KMS-11 (cell line): ENCODE results near the gene MAP2K5.

Experiments
- H2AFZ ChIP-seq: fragments of 200-600 bp; sonication (generic); 2 replicates; pipeline ENCODE4 v1.6.1; 2016; ENCODE audit warnings: antibody characterized with exemption, mixed run types, low read depth
- H3K27ac ChIP-seq: fragments of 200-600 bp; sonication (generic); 2 replicates; pipeline ENCODE4 v1.6.1; 2016; ENCODE audit warnings: mild to moderate bottlenecking, mixed run types
- H3K27me3 ChIP-seq: fragments of 200-600 bp; sonication (generic); 2 replicates; pipeline ENCODE4 v1.6.1; 2017; ENCODE audit warnings: mild to moderate bottlenecking, low read depth, mixed run types, moderate library complexity; ENCODE audit not compliant: insufficient read depth
- H3K36me3 ChIP-seq: fragments of 200-600 bp; sonication (generic); 2 replicates; pipeline ENCODE4 v1.6.1; 2017; ENCODE audit warnings: mild to moderate bottlenecking, mixed run types; ENCODE audit not compliant: insufficient read depth
- H3K4me1 ChIP-seq: fragments of 200-600 bp; sonication (generic); 2 replicates; pipeline ENCODE4 v1.6.1; 2016; ENCODE audit warnings: mild to moderate bottlenecking, low read depth, mixed run types; ENCODE audit not compliant: poor library complexity, severe bottlenecking
- H3K4me2 ChIP-seq: fragments of 200-600 bp; sonication (generic); 2 replicates; pipeline ENCODE4 v1.7.0; 2016; ENCODE audit warnings: mild to moderate bottlenecking, mixed run types
- H3K4me3 ChIP-seq: fragments of 200-600 bp; sonication (generic); IDR thresholded peaks from 2 replicates; pipeline ENCODE4 v1.6.1; 2017; ENCODE audit warnings: low read depth, low read length, mixed read lengths; ENCODE audit not compliant: insufficient read depth
- H3K79me2 ChIP-seq: fragments of 200-600 bp; sonication (generic); 2 replicates; pipeline ENCODE4 v1.6.1; 2016; ENCODE audit warnings: low read depth, mixed run types; ENCODE audit not compliant: insufficient read depth
- H3K9ac ChIP-seq: fragments of 200-600 bp; sonication (generic); 2 replicates; pipeline ENCODE4 v1.6.1; 2016; ENCODE audit warnings: mild to moderate bottlenecking, mixed run types
- H4K20me1 ChIP-seq: fragments of 200-600 bp; sonication (generic); 2 replicates; pipeline ENCODE4 v1.6.1; 2016; ENCODE audit warnings: mild to moderate bottlenecking, mixed run types; ENCODE audit not compliant: insufficient read depth
- CTCF ChIP-seq: fragments of 200-600 bp; sonication (generic); conservative IDR thresholded peaks from 2 replicates; pipeline ENCODE4 v1.6.1; 2017; ENCODE audit warnings: low read depth, mild to moderate bottlenecking, antibody characterized with exemption, low read length, moderate library complexity, mixed read lengths

The MAP2K5 gene

GRCh38 chr15:67601073-67601472 is 58.6 kb downstream of the MAP2K5 start:
- H3K4me2 ChIP-seq: no peak overlapping the region
- H3K36me3 ChIP-seq: no peaks in the 10 kb centered on the region
- no peaks in the 10 kb centered on the region for H3K4me1 ChIP-seq
- H3K27ac ChIP-seq: no peak overlapping the region
- no peaks in the 10 kb centered on the region for H3K79me2 ChIP-seq
- no peak for TF ChIP-seq CTCF
- no peak overlapping the region for H2AFZ ChIP-seq
- no peak overlapping the region for H3K4me3 ChIP-seq
- no peak overlapping the region for H3K9ac ChIP-seq
- H3K27me3 ChIP-seq: no peaks in the 10 kb centered on the region
- H4K20me1 ChIP-seq: no peaks in the 10 kb centered on the region

GRCh38 chr15:67603063-67603462 is 60.6 kb downstream of the MAP2K5 start:
- Histone ChIP-seq H2AFZ (no peak overlapping the region), H3K36me3 (no peaks in the 10 kb centered on the region), H3K4me3 (no peak overlapping the region), H3K4me2 (no peak overlapping the region), H3K79me2 (no peaks in the 10 kb centered on the region), H3K4me1 (no peaks in the 10 kb centered on the region), H3K27me3 (no peaks in the 10 kb centered on the region), H3K9ac (no peak overlapping the region), H3K27ac (no peak overlapping the region), H4K20me1 (no peaks in the 10 kb centered on the region)
- no peak for TF ChIP-seq CTCF

GRCh38 chr15:67605871-67606270 is 63.4 kb downstream of the MAP2K5 start:
- no peaks in the 10 kb centered on the region for H3K27me3 ChIP-seq
- H3K4me3 ChIP-seq: no peak overlapping the region
- H3K27ac ChIP-seq: no peak overlapping the region
- TF ChIP-seq CTCF: no peak
- no peaks in the 10 kb centered on the region for H3K79me2 ChIP-seq
- H3K36me3 ChIP-seq: no peaks in the 10 kb centered on the region
- H3K4me1 ChIP-seq: no peaks in the 10 kb centered on the region
- no peak overlapping the region for H2AFZ ChIP-seq
- no peaks in the 10 kb centered on the region for H4K20me1 ChIP-seq
- H3K4me2 ChIP-seq: no peak overlapping the region
- no peak overlapping the region for H3K9ac ChIP-seq

- Histone ChIP-seq H4K20me1 (no peaks in the 10 kb centered on the region), H3K27ac (no peak overlapping the region), H3K27me3 (no peaks in the 10 kb centered on the region), H3K9ac (no peak overlapping the region), H3K36me3 (no peaks in the 10 kb centered on the region), H3K79me2 (no peaks in the 10 kb centered on the region), H3K4me3 (no peak overlapping the region), H3K4me1 (no peaks in the 10 kb centered on the region), H2AFZ (no peak overlapping the region), H3K4me2 (no peak overlapping the region)
- TF ChIP-seq CTCF: no peak
Observed at GRCh38 chr15:67606742-67607141, 64.2 kb downstream of the MAP2K5 start.

- H3K4me2 ChIP-seq: no peak overlapping the region
- no peak for TF ChIP-seq CTCF
- H3K79me2 ChIP-seq: no peaks in the 10 kb centered on the region
- no peak overlapping the region for H3K27ac ChIP-seq
- no peak overlapping the region for H3K4me3 ChIP-seq
- no peaks in the 10 kb centered on the region for H3K4me1 ChIP-seq
- no peak overlapping the region for H3K9ac ChIP-seq
- no peaks in the 10 kb centered on the region for H3K27me3 ChIP-seq
- H2AFZ ChIP-seq: no peak overlapping the region
- H4K20me1 ChIP-seq: no peaks in the 10 kb centered on the region
- no peaks in the 10 kb centered on the region for H3K36me3 ChIP-seq
Observed at GRCh38 chr15:67607329-67607728, 64.8 kb downstream of the MAP2K5 start.
